GM12872 (cell line): ENCODE results near the gene PIWIL4.

Experiments
- TF ChIP-seq, protein P1 (sequence below): IDR thresholded peaks from 3 replicates; pipeline ENCODE4 v1.5.1; 2011; ENCODE audit warnings: low read depth, mild to moderate bottlenecking, low read length, moderate library complexity; ENCODE audit not compliant: insufficient read depth

PIWIL4 gene

DNA sequence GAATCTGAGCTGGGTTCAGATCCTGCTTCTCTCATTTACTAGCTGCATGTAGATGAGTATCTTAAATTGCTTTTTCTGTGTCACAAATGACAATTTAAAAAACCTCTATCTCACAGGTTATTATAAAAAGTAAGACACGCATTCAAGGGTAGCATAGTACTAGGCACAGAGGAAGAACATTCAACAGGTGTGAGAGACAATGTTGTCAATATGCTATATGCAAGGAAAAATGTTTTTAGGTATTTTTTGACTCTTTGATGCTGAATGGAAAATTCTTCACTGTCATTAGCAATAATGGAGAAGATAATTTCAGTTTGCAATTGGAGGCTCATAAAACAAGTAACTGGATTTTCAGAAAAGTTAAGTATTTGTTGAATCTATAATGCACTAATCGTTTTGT, 81.6 kb downstream of the PIWIL4 start:
- TF ChIP-seq, protein P1, sequence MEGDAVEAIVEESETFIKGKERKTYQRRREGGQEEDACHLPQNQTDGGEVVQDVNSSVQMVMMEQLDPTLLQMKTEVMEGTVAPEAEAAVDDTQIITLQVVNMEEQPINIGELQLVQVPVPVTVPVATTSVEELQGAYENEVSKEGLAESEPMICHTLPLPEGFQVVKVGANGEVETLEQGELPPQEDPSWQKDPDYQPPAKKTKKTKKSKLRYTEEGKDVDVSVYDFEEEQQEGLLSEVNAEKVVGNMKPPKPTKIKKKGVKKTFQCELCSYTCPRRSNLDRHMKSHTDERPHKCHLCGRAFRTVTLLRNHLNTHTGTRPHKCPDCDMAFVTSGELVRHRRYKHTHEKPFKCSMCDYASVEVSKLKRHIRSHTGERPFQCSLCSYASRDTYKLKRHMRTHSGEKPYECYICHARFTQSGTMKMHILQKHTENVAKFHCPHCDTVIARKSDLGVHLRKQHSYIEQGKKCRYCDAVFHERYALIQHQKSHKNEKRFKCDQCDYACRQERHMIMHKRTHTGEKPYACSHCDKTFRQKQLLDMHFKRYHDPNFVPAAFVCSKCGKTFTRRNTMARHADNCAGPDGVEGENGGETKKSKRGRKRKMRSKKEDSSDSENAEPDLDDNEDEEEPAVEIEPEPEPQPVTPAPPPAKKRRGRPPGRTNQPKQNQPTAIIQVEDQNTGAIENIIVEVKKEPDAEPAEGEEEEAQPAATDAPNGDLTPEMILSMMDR = no peak

DNA sequence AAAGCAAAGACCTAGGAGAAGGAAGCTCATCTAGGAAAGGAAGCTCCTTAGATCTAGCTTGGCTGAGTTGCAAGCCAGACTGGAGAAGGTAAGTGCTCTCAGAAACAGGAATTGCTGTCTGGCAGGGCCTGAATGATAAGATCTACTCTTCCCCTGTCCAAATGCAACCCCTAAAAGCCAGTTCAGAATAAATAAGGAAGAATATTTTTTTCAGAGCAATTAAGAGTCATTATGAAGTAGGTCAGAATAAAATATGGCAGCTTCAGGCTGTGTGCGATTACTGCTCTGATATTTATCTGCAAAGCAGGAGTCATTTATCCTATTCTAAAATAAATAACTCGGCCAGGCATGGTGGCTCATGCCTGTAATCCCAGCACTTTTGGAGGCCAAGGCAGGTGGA, 82.1 kb downstream of the PIWIL4 start:
- TF ChIP-seq, protein P1 = no peak

DNA sequence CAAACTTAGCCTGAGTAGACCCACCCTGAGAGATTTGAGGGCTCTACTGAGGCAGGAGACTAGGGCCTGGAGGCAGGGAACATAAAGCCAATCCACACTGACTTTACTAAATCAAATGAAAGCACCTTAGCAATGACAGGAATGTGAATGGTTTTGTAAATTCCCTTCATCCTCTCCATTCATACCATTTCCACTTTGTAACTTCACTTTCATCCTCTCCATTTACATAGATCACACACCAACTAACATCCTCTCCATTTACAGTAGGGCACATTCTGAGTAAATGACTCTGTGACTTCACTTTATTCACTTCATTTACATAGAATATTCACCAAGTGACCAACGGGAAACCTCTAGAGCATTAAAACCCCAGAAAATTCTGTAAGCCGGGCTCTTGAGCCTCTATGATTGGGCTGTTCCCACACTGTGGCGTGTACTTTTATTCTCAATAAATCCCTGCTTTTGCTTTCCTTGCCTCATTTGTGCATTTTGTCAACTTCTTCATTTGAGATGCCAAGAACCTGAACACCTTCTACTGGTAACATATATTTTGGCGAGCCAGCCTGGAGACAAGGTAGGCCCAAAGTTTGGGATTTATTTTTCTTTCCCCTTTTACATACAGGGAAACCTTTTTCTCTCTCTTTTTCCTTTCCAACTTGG, 82.9 kb downstream of the PIWIL4 start:
- TF ChIP-seq, protein P1 = no peak

DNA sequence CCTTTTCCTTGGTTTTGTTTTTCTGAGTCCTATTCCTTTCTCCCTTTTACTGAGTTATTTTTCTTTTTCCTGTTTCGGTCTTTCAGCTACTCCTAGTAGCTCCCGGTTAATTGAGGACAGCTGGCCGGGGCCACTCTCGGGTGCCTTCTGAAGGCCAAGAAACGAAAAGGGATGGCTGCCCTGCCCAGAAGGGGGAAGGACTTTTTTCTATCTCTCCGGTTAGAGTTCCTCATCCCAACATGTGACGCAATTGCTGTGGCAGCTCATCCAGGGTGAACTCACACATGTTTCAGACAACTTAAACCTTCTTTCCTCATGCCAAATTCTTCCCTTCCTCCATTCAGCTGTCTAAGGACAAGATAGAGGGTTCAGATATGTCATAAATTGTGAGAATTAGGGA, 83.6 kb downstream of the PIWIL4 start:
- TF ChIP-seq, protein P1 = no peak

DNA sequence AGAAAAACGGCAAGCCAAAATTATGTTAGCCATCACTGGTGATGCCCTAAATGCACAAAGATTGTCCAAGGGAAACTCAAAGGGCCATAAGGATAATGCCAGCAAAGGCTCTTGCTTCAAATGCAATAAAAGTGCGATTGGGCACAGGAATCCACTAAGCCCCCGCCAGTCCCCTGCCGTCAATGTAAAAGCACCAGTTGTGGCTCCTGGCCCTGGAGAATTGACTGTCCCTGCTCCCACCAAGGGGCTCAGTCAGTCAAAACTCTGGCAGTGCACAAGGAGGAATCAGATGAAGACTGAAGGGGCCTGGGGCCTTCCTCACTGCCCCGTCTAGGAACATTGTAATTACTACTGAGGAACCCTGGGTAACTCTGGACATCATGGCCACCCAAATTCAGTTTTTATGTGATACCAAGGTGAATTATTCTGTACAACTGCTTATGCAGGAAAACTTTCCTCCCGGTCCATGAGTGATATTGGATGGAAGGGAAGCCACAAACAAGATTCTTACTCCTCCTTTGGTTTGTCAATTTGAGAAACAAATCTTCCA, 85.6 kb downstream of the PIWIL4 start:
- TF ChIP-seq, protein P1 = no peak

DNA sequence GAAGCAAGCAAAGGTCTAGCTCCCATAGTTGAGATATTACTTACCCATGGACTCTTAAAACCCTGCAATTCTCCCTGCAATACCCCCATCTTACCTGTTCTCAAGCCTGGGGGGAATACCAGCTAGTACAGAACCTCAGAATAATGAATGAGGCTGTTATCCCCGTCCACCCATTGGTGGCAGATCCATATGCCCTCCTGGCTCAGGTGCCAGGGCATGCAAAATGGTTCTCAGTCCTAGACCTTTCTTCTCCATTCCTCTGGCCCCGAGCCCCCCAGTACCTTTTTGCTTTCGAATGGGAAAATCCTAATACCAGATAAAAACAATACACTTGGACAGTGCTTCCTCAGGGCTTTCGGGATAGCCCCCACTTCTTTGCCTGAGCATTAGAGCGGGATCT, 86.4 kb downstream of the PIWIL4 start:
- TF ChIP-seq, protein P1 = no peak

DNA sequence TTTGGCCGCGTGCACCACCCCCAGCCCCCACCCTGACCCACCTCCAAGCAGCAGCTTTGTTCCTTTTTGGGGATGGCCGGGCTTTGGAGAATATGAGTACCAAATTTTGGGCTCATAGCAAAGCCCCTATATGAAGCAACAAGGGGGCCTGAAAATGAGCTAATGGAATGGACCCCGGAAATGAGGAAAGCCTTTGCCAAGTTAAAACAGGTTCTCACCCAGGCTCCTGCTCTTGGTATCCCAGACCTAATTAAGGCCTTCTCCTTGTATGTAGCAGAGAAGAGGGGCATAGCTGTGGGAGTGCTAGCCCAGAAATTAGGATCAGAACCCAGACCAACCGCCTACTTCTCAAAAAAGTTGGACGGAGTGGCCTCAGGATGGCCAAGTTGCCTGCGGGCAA, 87.0 kb downstream of the PIWIL4 start:
- TF ChIP-seq, protein P1 = no peak
